ENCODE data around the gene ERCC1.
"Not testable (repeated sequence)": the region's sequence is repeated elsewhere in the genome, so short reads cannot be mapped to it uniquely, and the experiment has no call there.

Gene ERCC1

DNA sequence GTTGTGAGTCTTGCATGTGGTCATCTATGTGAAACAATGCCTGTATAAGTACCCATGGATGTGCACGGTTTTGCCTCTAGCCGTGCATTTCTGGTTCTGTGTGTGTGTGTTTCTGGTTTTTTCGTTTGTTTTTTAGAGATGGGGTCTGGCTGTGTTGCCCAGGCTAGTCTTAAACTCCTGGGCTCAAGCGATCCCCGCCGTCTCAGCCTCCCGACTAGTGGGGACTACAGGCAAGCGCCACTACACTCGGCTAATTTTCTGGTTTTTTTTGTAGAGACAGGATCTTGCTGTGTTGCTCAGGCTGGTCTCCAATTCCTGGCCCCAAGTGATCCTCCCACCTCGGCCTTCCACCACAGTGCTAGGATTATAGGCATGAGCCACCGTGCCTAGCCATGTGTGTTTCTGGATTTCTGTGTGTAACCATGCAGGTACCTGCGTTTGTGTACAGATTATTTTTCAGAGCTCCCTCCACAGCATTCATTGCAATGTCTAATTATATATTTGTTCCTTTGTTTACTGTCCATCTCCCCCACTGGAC, 28.2 kb upstream of the ERCC1 start:
- no peak for DNase-seq

DNA sequence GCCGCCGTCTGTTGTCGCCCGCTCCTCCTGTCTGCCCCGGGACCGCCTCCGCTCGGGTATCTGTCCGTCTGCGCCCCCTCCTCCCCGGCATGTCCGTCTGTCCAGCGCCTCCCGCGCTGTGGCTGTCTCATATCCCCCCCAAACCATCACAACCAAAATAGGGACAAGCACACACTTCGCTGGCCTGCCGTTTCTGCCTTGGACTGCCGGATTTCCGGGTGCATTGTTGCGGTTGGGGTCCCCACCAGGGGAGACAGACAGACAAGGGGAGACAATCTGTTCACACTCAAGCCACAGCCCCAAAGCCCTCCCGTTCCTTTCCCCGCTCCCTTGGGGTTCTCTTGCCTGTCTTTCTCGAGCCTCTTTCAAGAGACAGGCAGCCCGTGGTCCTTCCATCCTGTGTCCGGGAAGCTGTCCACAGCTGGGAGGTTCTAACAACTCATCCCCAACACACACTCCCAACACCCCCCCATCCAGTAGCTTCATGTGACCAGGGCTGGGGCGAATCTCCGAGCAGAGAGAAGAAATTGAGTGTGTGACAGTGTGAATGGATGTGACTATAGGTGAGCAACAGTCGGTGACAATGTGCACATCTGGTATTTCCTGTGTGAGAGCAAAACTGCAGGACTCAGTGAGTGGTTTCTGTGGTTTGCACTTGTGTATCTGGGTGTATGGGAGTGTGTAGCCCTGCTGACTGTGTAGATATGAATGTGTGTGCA, 27.6 kb upstream of the ERCC1 start:
- peak; percentile 67 for DNase-seq

- DNase-seq, result peak; percentile 67
These were observed 26.3 kb upstream of the ERCC1 start for GRCh38 chr19:45450012-45450333.

DNA sequence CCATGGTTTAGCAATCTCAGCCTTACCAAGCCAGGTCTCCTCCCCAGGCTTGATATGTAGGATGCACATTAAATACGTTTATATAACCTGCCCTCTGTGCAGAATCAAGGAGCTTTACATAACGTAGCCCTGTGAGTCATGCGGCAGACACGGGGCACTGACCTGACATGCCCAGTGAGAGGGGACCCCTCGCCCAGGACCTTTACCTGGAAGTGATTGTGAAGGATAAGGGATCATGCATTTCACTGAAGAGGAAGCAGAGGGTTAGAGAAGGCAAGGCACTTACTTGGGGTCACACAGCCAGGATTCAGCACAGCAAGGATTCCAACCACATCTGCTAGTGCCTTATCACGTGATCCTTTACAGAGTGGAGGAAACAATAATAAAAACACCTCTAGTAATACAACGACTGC, 25.2 kb upstream of the ERCC1 start:
- no peak for DNase-seq

DNA sequence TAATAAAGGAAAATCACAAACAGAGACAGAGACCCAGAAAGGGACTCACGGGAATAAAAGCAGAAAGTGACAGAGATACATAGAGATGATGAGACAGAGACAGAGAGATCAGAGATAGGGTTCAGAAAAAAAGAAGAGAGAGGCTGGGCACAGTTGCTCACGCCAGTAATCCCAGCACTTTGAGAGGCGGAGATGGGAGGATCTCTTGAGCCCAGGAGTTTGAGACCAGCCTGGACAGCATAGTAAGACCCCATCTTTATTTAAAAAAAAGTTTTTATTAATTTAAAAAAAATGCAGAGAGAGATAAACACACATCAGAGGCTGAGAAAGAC, 24.7 kb upstream of the ERCC1 start:
- no peak for DNase-seq

- DNase-seq, result no peak
These were observed 23.2 kb upstream of the ERCC1 start for GRCh38 chr19:45446944-45447343.

DNA sequence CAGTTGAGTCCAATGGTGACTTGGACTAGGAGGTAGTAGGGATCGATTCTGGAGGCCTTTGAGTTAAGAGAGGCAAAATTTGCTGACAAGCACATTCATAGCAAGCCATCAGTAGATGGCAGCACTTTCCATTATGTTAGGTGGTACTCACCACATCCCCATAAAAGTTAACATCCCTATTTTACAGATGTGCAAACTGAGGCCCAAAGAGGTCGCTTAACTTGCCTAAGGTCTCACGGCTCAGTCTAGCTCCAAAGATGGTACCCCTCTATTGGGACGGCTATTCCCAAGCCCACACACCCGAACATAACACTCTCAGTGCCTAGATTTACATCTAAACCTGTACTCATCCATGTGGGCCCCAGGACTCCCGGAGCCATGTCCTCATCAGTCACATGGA, 22.6 kb upstream of the ERCC1 start:
- DNase-seq, result peak; percentile 49

GRCh38 chr19:45445139-45445538, 21.4 kb upstream of the ERCC1 start:
- no peak for DNase-seq

DNA sequence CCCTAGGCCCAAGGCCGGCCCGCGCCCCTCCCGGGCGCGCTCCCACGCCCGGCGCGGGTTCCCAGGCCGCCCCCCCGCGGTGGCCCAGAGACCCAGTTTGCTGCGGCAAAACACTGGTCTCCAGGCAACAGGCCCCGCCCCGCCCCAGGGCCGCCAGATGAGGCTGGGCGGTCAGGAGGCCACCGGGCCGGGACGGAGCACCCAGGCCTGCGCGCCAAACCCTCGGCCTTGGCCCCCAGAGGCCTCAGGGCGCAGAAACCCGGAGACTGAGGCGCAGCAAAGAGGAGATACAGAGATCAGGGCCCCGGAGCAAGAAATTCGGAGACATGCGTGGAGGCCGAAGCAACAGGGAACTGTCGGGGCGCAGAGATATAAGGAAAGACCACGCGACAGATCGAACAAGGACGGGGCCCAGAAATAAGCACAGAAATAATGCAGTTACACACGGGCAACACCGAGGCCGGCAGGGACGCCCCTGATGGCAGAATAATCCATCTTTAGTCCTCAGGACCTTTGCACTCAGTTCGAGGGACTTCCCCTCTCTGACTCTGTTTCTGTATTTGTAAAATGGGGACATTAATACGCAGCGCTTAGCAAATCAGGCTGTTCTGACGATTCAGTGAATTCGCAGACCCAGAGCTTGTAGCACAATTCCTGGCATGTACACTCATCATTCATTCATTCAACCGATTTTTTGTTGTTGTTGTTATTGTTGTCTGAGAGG, 20.8 kb upstream of the ERCC1 start:
- DNase-seq, result peak; percentile 79

DNA sequence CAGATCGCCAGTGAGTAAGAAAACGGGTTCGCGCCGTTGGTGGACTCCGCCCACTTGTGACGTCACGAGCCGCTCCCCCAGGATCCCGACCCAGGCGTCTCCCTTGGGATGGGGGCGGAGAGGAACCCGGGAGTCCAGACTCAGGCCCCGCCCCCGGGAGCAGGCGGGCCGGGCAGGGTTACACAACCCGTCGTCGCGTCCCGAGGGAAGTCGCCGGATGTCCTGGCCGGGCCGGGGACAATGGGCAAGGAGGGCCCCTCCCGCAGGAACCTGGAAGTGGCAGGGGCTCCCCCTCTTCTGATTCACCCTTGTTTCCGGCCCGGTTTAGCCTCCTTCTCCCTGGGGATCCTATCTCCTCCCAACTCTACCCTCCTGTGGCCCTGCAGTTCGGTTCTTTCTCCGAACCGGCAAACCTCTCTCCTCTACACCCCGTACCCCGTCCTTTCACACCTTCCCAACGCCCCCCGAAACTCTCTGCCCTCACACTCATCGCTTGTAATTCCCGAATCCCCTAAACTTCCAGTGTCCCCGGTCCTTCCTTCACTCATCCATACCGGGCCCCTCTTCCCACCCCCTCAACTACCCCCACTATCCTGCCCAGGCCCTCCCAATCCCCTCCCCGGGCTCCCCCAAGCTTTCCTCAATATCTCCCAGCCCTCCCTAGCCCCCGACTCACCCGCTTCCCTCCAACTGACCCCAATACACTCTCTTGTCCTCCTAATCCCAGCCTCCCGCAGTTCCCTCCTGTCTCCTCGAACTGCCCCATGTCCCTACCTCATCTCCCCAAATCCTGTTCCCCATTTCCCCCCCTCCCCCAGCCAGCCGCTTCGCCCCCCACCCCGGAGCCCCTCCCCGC, 20.0 kb upstream of the ERCC1 start:
- DNase-seq, result peak; percentile 47

DNA sequence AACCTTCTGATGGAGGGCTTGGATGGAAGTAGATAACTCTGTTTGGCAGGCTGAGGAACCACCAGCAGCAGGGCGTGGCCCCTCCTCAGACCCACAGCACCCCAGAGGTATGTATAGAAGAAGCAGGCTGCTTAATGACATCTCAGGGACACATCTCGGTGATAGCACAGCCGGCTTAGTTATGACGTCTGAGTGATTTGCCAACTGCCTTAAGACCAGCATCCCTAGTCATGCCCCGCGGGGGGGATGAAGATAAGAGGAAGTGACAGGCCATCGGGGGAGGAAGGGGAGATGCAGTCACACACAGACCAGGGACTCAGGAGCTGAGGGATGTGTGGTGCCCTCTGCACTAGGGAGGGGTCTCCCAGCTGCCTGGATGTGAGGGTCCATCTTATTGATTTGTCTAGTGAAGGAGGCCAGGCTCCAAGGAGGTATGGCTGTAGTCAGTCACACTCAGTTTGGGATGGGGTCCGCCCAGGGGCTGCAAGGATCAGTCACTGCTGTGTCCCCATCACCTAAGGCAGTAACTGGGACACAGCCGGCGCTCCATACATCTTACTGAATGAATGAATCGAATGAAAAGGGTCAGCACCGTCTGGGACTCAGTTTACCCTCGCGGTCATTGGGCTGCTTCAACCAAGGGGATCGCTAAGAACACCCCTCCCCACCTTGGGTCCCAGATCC, 19.2 kb upstream of the ERCC1 start:
- DNase-seq, result peak; percentile 28

DNA sequence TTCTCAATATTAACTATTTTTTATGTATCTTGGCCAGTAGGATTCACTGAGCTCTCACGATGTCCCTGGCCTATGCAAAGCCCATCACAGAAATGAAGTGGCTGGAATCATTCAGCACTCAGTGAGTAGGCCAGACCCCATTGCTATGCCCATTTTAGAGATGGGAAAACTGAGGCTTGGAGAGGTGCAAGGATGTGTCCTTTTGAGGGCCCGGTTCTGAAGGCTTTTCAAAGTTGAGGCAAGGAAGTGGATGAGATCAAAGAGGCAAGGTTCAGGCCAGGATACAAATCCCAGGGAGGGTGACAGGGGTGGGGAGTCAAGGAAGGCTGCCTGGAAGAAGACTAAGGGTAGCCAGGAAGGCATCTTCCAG, 18.7 kb upstream of the ERCC1 start:
- DNase-seq, result no peak

DNA sequence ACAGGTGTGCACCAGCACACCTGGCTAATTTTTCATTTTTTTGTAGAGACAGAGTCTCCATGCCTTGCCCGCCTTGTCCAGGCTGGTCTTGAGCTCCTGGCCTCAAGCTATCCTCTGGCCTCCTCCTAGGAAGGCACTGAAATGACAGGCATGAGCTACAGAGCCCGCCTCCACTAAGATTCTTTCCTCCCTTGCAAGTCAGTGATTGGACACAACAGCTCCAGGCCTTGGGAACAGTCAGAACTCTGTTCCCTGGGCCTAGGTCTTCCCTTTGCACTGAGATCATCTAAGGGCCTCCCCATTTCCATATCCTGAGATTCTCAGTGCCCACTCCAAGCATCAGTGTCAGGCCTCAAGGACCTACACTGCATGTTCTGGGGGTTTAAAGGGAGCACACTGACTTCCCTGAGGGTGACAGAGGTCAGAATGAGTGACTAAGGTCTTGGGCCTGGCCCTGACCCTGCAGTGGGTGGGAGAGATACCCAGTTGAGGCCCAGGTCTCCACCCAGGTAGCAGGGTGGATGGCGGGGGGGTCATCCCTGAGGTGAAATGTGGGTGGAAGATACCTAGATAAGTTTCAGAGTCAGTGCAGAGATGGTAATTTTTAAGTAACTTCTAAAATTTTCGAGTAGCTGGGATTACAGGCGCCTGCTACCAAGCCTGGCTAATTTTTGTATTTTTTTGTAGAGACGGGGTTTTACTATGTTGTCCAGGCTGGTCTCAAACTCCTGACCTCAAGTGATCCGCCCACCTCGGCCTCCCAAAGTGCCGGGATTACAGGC, 17.3 kb upstream of the ERCC1 start:
- DNase-seq, result no peak

DNA sequence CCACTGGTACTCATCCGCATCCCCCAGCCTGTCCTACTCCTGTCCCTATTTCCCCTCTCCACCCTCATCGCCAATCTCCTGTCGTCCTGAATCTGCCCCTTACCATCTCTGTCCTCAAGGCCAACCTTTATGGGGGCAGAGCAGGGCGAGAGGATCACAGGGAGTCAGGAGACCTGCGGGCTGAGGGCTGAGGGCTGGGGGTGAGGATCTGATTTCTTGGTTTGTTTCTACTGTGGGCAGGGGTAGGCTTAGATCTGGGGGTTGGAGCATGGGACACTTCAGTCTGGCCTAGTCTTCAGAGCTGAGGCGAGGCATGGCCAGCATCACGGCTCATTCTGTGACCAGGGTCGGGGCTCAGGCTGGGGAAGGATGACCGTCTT, 16.5 kb upstream of the ERCC1 start:
- no peak for DNase-seq

GRCh38 chr19:45439569-45440258, 16.0 kb upstream of the ERCC1 start:
- peak; percentile 79 for DNase-seq

- DNase-seq, result no peak
These were observed 15.5 kb upstream of the ERCC1 start for GRCh38 chr19:45439190-45439568.

- no peak for DNase-seq
These were observed 13.6 kb upstream of the ERCC1 start for GRCh38 chr19:45437328-45437727.

- not testable (repeated sequence) for DNase-seq
These were observed 8.8 kb upstream of the ERCC1 start for GRCh38 chr19:45432543-45432942.

DNA sequence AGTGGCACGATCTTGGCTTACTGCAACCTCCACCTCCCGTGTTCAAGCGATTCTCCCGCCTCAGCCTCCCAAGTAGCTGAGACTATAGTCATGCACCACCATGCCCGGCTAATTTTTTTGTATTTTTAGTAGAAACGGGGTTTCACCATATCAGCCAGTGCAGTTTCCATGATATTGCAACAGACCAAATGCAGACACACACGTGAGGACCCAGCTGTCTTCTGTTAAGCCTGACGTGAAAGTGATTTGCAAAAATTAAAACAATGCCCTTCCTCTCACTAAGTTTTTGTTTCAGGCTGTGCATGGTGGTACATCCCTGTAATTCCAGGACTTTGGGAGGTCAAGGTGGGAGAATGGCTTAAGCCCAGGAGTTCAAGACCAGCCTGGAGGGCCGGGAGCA, 7.3 kb upstream of the ERCC1 start:
- DNase-seq, result not testable (repeated sequence)

DNA sequence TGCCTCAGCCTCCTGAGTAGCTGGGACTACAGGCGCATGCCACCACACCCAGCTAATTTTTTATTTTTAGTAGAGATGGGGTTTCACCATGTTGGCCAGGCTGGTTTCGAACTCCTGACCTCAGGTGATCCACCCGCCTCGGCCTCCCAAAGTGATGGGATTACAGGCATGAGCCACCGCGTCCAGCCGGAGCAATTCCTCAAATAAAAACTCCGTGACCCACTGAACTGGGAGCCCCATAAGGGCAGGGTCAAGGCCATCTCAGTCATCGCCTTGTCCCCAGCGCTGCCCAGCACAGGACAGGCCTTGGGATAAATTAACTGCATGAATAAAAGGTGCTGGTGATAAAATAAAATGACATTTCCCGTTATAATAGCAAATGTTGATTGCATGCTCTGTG, 6.2 kb upstream of the ERCC1 start:
- not testable (repeated sequence) for DNase-seq

DNA sequence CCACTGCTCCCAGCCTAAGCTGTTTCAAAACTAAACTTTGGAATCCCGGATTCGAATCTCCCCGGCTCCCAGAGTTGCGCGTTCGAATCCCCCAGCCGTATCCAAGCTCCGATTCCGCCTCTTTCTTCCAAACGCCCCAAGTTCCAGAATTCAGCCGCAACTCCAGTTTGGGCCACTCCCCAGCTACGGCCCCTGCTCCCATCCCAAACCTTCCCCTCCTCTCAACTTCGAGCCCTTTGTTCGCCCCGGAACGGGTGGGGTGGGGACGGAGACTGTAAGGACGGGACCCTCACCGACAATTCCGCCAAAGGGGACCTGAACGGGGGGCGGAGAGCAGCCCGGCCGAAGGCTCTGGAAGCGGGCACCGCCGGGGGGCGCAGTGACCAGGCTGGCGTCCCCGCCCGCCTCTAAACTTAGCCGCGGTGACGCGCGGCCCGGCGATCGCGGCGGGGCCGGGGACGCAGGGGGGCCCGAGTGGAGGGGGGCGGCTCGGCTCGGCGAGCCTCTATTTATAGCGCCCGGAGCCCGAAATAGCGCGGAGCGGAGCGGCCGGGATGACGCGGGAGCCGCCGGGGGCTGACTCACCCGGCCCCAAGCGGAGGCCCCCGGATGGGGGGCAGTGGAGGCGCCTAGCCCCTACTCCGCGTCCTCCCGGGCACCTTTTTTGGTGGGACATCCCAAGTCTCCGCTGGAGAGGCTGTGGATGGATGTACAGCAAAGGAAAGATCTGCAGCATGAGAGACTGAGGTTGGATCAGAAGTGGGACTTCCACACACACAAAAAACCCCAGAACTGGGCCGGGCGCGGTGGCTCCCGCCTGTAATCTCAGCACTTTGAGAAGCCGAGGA, 4.9 kb upstream of the ERCC1 start:
- no peak for DNase-seq

All from activated CD4-positive, alpha-beta T cell treated with anti-CD3 and anti-CD28 coated beads, Interleukin-2, amount 50 U/mL, for 16 hours (primary cell).